HG03520 (cell line): Measurements from ENCODE around the gene LPCAT2.

Source experiments
- ATAC-seq: cut with Tn5 transposase; IDR thresholded peaks from one replicate; pipeline ENCODE4 v1.9.1; 2021; ENCODE audit warnings: mild to moderate bottlenecking, moderate library complexity; ENCODE audit not compliant: unreplicated experiment

Gene LPCAT2

DNA sequence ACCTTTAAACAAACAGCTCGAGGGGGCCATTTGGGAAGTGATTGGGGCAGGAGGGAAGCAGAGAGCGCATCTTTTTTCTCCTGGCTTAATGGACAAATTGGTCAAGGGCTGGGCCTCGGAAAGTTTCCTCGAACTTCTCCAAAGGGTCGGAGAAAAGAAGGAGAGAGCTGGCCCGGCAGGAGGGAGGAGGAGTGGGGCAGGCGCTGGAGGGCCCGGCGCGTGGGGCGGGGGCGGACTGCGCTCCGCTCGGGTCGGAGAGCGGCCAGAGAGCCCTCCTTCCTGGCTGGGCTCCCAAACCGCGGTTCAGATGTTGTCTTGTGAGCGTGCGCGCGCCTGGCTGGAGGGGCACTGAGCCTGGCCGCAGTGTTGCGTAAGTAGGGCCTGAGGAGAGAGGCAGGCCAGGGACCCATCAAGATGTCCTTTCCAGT is 28.6 kb upstream of the LPCAT2 start:
- no peak for ATAC-seq

DNA sequence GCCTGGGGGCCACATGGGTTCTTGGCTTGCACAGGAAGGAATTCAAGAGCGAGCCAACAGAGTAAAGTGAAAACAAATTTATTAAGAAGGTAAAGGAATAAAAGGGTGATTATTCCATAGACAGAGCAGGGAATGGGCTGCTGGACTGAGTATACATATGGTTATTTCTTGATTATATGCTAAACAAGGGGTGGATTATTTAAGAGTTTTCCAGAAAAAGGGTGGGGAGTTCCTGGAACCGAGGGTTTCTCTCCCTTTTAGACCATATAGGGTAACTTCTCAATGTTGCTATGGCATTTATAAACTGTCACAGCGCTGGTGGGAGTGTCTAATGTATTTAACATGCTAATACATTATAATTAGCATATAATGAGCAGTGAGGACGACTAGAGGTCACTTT is 27.8 kb upstream of the LPCAT2 start:
- no peak for ATAC-seq

- no peak for ATAC-seq
Measured at GRCh38 chr16:55482056-55482455, 26.8 kb upstream of the LPCAT2 start.

GRCh38 chr16:55487048-55487803 is 21.6 kb upstream of the LPCAT2 start:
- no peak for ATAC-seq

GRCh38 chr16:55488306-55488705 is 20.6 kb upstream of the LPCAT2 start:
- ATAC-seq: no peak

GRCh38 chr16:55489119-55489955 is 19.5 kb upstream of the LPCAT2 start:
- ATAC-seq: no peak

DNA sequence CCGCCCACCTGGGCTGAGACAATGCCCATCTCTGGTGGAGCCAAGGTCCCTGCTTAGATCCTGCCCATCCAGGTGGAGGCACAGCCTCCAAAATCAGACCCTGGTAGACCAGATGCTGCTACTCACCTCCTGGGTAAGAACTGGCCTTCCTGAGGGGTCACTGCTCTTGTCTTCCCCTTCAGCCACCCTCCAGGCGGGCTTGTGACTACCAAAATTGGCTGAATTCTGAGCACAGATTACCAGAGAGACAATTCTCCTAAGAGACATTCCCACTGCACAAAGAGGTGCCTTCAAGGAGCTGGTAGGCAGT is 19.0 kb upstream of the LPCAT2 start:
- ATAC-seq: no peak

DNA sequence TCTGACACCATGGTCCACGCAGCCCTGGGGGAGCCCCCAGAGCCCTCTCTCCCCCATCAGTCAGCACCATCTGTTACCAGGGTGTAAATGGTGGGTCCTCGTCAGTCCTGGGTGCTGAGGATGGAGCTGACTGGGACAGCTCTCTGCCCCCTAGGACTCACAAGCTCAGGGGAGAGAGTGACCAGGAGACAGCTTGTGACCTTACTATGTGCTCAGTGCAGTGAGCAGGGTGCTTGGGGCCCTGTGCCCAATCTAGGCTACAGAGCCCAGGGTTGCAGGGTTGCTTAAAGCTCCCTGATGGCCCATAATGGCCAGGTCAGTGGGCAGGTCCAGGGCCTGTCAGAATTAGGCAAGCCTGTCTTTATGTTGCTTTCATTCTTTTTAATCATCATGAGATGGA is 18.6 kb upstream of the LPCAT2 start:
- ATAC-seq: no peak

DNA sequence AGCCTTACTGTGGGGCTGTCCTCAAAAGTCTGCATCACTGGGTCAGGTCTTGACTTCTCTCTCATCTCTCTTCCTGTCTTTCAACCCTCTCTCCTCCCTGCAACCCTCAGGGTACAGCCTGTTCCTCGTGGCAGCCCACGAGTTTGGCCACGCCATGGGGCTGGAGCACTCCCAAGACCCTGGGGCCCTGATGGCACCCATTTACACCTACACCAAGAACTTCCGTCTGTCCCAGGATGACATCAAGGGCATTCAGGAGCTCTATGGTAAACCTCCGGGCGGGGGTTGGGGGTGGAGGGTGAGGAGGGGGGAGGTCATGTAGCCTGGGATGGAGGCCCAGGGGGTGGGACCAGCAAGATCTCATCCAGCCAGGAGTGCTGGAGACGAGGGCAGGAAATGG is 17.2 kb upstream of the LPCAT2 start:
- ATAC-seq: no peak

DNA sequence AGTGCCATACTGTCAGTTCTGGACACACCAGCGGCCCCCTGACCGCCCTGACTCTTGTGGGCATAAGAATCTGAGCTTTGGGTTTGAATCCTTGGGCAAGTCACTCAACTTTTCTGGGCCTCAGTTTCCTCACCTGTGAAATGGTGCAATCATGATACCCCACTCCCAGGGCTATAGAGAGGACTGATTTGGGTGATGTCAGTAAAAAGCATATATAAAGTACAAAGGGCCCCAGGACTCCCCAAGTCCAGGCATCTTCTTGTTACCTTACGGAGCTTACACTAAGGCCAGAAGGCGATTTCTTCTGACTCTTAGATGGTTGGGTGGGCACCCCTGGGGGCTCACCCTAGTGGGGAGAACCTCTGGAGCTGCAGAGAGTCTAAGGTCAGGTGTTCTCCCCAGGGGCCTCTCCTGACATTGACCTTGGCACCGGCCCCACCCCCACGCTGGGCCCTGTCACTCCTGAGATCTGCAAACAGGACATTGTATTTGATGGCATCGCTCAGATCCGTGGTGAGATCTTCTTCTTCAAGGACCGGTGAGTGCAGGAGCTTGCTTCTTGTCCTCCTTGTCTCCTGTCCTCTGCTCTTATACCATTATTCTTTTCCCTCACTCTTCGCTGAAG is 16.0 kb upstream of the LPCAT2 start:
- no peak for ATAC-seq

- no peak for ATAC-seq
Measured at GRCh38 chr16:55494994-55495421, 13.9 kb upstream of the LPCAT2 start.

- ATAC-seq: no peak
Measured at GRCh38 chr16:55495616-55496289, 13.1 kb upstream of the LPCAT2 start.

DNA sequence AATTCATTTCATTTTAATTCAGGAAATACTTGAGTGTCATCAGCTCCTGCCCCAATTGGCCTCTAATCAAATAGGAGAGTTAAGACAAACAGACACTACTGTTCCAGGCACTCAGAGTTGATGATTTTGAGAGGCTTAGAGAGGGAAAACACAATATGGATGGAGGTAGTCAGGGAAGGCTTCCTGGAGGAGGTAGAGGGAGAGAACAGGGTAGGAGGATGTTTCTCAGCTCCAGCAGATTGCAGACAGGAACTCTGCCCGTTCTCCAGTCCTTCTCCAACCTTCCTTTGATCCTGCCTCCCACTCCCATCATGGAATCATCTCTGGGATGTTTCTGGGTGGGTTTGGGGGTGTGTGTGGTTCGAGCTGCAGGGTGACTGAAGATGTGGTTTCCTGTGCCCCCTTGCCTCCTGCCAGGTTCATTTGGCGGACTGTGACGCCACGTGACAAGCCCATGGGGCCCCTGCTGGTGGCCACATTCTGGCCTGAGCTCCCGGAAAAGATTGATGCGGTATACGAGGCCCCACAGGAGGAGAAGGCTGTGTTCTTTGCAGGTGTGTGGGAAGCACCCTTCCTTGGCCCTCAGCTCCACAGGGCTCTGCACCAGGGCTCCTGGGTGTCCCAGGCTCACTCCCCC is 12.2 kb upstream of the LPCAT2 start:
- ATAC-seq: no peak

- no peak for ATAC-seq
Measured at GRCh38 chr16:55497558-55497957, 11.3 kb upstream of the LPCAT2 start.

DNA sequence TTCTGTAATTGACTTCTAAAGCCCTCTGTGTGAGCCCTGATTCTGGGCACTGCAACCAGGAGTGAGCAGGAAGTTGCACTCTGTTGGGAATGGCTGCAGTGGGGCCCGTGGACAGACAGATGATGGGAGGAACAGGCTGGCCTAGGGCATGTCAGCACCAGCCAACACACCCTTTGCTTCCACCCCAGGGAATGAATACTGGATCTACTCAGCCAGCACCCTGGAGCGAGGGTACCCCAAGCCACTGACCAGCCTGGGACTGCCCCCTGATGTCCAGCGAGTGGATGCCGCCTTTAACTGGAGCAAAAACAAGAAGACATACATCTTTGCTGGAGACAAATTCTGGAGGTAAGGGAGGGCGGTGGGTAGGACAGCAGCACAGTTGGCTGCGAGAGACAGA is 10.8 kb upstream of the LPCAT2 start:
- ATAC-seq: no peak

GRCh38 chr16:55499281-55499680 is 9.6 kb upstream of the LPCAT2 start:
- ATAC-seq: no peak

DNA sequence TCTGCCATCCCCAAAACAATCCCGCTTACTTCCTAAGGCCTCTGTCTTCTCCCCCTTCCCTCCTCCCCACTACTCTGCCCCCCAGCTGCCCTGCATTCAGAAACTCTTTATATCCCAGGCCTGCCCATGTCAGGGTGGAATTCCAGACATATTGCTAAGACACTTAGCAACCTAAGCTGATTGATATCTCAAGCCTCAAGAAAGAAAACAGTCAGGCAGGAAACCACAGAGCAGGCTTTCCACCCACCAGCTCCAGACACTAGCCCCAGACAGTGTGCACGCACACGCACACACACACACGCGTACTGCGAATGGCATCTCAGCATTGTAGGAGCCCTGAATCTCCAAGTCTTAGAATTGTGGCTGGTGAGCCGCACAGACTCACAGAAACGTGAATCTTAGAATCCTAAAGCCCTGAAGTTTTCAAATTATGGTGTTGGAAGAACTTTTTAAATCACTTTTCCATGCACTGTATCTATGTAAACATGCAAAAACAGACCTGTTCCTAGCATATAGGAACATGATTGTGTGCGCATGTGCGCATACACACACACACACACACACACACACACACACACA is 8.8 kb upstream of the LPCAT2 start:
- ATAC-seq: no peak

DNA sequence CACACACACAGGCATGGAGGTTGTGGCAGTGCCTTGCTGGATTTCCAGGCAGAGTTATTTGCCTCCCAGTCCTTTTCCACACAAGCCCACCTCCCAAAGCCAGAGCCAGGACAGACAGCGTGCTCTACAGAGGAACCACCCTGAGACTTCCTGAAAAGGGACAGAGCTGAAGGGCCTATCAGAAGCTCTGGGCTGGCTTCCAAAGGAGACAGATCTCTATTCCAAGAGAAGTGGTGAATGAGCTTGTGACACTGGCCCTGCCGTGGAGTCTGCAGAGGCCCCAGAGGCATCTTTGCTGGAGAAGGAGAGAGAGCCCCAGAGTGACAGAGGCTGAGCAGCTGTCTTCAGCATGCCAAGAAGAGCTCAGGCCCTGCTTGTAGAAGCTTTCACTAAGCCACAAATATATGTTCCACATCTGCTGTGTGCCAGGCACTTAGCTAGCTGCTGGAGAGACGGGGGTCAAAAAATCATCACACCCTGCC is 8.3 kb upstream of the LPCAT2 start:
- ATAC-seq: no peak

DNA sequence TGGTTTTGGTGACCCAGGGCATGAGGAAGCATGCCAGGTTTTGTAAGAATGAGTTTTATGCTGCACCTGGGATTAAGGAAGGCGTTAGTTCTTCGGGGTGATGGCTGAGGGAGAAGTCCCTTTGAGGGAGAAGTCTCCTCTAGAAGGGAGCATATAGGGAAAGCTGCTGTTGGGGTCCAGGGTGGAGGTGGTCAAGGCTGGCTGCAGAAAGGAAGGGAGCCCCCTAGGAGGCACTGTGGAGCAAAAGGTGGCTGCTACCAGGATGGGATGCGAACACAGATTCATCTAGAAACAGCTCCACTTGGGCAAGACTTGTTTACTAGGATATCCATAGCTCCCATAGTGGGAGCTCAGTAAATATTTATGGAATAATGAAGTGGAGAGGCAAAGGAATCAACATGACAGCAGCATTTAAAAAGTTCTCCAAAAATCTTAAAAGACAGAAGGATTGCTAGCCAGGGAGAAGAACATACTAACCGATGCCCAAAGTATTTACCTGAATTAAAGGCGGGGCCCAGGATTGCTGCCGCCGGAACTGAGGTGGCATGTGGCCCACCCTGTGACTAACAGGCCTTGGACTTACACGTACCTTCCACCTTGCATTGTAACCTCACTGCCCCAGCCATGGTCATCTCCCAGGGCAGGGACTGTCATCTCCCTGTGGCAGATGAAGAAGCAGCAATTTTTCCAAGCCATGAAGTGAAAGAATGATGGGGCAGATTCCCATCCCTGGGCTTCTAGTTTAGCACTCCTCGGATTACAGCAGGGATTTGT is 7.1 kb upstream of the LPCAT2 start:
- ATAC-seq: no peak
